ENCODE measurements around the gene ZNF655.
A peak's percentile ranks its signal among the peaks of the same experiment; 100 is the strongest.

ZNF655 gene

GRCh38 chr7:99607548-99607947 is 49.1 kb downstream of the ZNF655 start:
- Histone ChIP-seq H3K36me3 (ENCODE audit: insufficient read depth, low read length) (no peaks in the 10 kb centered on the region), H2AFZ (ENCODE audit: low read depth, low read length) (no peak overlapping the region), H3K79me2 (ENCODE audit: insufficient read depth, low read length) (no peaks in the 10 kb centered on the region), H3K4me3 (ENCODE audit: low read depth in 1 of 2, low read length in 2 of 2) (no peak overlapping the region), H3K4me1 (ENCODE audit: insufficient read depth, low read length) (no peaks in the 10 kb centered on the region), H3K9ac (ENCODE audit: low read depth, low read length) (no peak overlapping the region), H3K4me2 (ENCODE audit: insufficient read depth, low read length) (no peak overlapping the region), H3K27me3 (ENCODE audit: insufficient read depth, low read length, poor library complexity) (no peaks in the 10 kb centered on the region), H4K20me1 (ENCODE audit: insufficient read depth, low read length) (no peaks in the 10 kb centered on the region), H3K27ac (ENCODE audit: low read length) (no peak overlapping the region), H3K9me3 (ENCODE audit: insufficient read depth, low read length, severe bottlenecking) (no peaks in the 10 kb centered on the region)
- DNase-seq (no peak), ATAC-seq (ENCODE audit: insufficient read depth, low read depth) (no peak)
- no peak for TF ChIP-seq EZH2 (IDR thresholded peaks at IDR 0.05; ENCODE audit: borderline replicate concordance, low read depth, low read length, severe bottlenecking)

GRCh38 chr7:99614495-99614894 is 56.1 kb downstream of the ZNF655 start:
- DNase-seq (peak; percentile 2), ATAC-seq (ENCODE audit: insufficient read depth, low read depth) (no peak)
- no peak overlapping the region for H3K4me3 ChIP-seq (ENCODE audit: low read depth in 1 of 2, low read length in 2 of 2)
- H3K27ac ChIP-seq (ENCODE audit: low read length) = no peak overlapping the region
- no peak overlapping the region for H3K9ac ChIP-seq (ENCODE audit: low read depth, low read length)
- peaks cover 6% of the 10 kb centered on the region; the same call in 1 of the 2 replicates for H4K20me1 ChIP-seq (ENCODE audit: insufficient read depth, low read length)
- H2AFZ ChIP-seq (ENCODE audit: low read depth, low read length) = no peak overlapping the region
- H3K79me2 ChIP-seq (ENCODE audit: insufficient read depth, low read length) = peaks cover 36% of the 10 kb centered on the region
- no peaks in the 10 kb centered on the region for H3K9me3 ChIP-seq (ENCODE audit: insufficient read depth, low read length, severe bottlenecking)
- H3K27me3 ChIP-seq (ENCODE audit: insufficient read depth, low read length, poor library complexity) = no peaks in the 10 kb centered on the region
- H3K4me2 ChIP-seq (ENCODE audit: insufficient read depth, low read length) = no peak overlapping the region
- peaks cover 24% of the 10 kb centered on the region for H3K36me3 ChIP-seq (ENCODE audit: insufficient read depth, low read length)
- H3K4me1 ChIP-seq (ENCODE audit: insufficient read depth, low read length) = peaks cover 34% of the 10 kb centered on the region
- no peak for TF ChIP-seq CTCF (IDR thresholded peaks at IDR 0.05; ENCODE audit: borderline replicate concordance, extremely low read depth, low read length, poor library complexity, severe bottlenecking)
- TF ChIP-seq EZH2 (IDR thresholded peaks at IDR 0.05; ENCODE audit: borderline replicate concordance, low read depth, low read length, severe bottlenecking) = no peak

- Histone ChIP-seq H2AFZ (ENCODE audit: low read depth, low read length) (peak overlapping the region; percentile 100), H4K20me1 (ENCODE audit: insufficient read depth, low read length) (peaks cover 6% of the 10 kb centered on the region; the same call in 1 of the 2 replicates), H3K4me3 (ENCODE audit: low read depth in 1 of 2, low read length in 2 of 2) (peak overlapping the region; percentile 68 to 88; a peak in 3 of 4 replicates), H3K4me2 (ENCODE audit: insufficient read depth, low read length) (peak overlapping the region; percentile 97), H3K79me2 (ENCODE audit: insufficient read depth, low read length) (peaks cover 51% of the 10 kb centered on the region), H3K4me1 (ENCODE audit: insufficient read depth, low read length) (peaks cover 49% of the 10 kb centered on the region), H3K9me3 (ENCODE audit: insufficient read depth, low read length, severe bottlenecking) (no peaks in the 10 kb centered on the region), H3K27ac (ENCODE audit: low read length) (peak overlapping the region; percentile 87), H3K9ac (ENCODE audit: low read depth, low read length) (peak overlapping the region; percentile 79), H3K36me3 (ENCODE audit: insufficient read depth, low read length) (peaks cover 39% of the 10 kb centered on the region), H3K27me3 (ENCODE audit: insufficient read depth, low read length, poor library complexity) (no peaks in the 10 kb centered on the region)
- DNase-seq = no peak
- ATAC-seq (ENCODE audit: insufficient read depth, low read depth) = no peak
- TF ChIP-seq CTCF (IDR thresholded peaks at IDR 0.05; ENCODE audit: borderline replicate concordance, extremely low read depth, low read length, poor library complexity, severe bottlenecking) (no peak), EZH2 (IDR thresholded peaks at IDR 0.05; ENCODE audit: borderline replicate concordance, low read depth, low read length, severe bottlenecking) (no peak)
Measured at GRCh38 chr7:99615989-99616358, 57.5 kb downstream of the ZNF655 start.

- peak within 1 kb of the TSS; percentile 79 for H3K9ac ChIP-seq (ENCODE audit: low read depth, low read length)
- peaks cover 6% of the 10 kb centered on the region; the same call in 1 of the 2 replicates for H4K20me1 ChIP-seq (ENCODE audit: insufficient read depth, low read length)
- H3K36me3 ChIP-seq (ENCODE audit: insufficient read depth, low read length) = peaks cover 45% of the 10 kb centered on the region
- ATAC-seq (ENCODE audit: insufficient read depth, low read depth) (peak; percentile 95), DNase-seq (peak; percentile 92)
- H3K27ac ChIP-seq (ENCODE audit: low read length) = peak within 1 kb of the TSS; percentile 87
- H3K9me3 ChIP-seq (ENCODE audit: insufficient read depth, low read length, severe bottlenecking) = no peaks in the 10 kb centered on the region
- H3K4me1 ChIP-seq (ENCODE audit: insufficient read depth, low read length) = peaks cover 55% of the 10 kb centered on the region
- peak within 1 kb of the TSS; percentile 97 for H3K4me2 ChIP-seq (ENCODE audit: insufficient read depth, low read length)
- TF ChIP-seq EZH2 (IDR thresholded peaks at IDR 0.05; ENCODE audit: borderline replicate concordance, low read depth, low read length, severe bottlenecking) = no peak
- TF ChIP-seq CTCF (IDR thresholded peaks at IDR 0.05; ENCODE audit: borderline replicate concordance, extremely low read depth, low read length, poor library complexity, severe bottlenecking) = peak; percentile 54
- H2AFZ ChIP-seq (ENCODE audit: low read depth, low read length) = peak within 1 kb of the TSS; percentile 100
- H3K79me2 ChIP-seq (ENCODE audit: insufficient read depth, low read length) = peaks cover 56% of the 10 kb centered on the region
- H3K27me3 ChIP-seq (ENCODE audit: insufficient read depth, low read length, poor library complexity) = no peaks in the 10 kb centered on the region
- peak within 1 kb of the TSS; percentile 68 to 88 for H3K4me3 ChIP-seq (ENCODE audit: low read depth in 1 of 2, low read length in 2 of 2)
Measured at GRCh38 chr7:99616359-99617191, 58.1 kb downstream of the ZNF655 start, which contains the start of gene ZSCAN25. TSS of gene ZSCAN25 (plus strand) at chr7:99616946. CDS start at chr7:99619607, 2,661 bp downstream.

Measured in DND-41 (cell line).